GM21529 (cell line): ENCODE results near the gene MINAR1.
"Not testable (repeated sequence)": the region's sequence is repeated elsewhere in the genome, so short reads cannot be mapped to it uniquely, and the experiment has no call there.

Experiments used
- ATAC-seq: cut with Tn5 transposase; IDR thresholded peaks from one replicate; pipeline ENCODE4 v1.9.1; 2021; ENCODE audit not compliant: unreplicated experiment

Gene MINAR1, protein sequence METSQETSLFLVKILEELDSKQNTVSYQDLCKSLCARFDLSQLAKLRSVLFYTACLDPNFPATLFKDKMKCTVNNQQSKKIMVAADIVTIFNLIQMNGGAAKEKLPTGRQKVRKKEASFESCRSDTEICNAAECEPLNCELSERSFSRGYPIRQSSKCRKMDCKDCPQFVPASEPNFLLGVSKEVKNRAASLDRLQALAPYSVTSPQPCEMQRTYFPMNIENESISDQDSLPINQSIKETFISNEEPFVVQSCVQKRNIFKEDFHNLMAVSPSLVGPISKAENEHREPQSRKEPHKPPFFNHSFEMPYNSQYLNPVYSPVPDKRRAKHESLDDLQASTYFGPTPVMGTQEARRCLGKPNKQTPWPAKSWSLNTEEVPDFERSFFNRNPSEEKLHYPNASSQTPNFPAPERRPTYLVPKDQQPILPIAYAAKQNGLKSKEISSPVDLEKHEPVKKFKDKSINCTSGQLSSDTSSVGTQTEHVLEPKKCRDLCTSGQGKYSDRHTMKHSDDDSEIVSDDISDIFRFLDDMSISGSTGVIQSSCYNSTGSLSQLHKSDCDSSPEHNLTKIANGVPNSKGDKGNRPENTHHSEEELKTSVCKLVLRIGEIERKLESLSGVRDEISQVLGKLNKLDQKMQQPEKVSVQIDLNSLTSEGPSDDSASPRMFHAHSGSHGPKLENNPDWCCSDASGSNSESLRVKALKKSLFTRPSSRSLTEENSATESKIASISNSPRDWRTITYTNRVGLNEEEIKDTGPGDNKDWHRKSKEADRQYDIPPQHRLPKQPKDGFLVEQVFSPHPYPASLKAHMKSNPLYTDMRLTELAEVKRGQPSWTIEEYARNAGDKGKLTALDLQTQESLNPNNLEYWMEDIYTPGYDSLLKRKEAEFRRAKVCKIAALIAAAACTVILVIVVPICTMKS

DNA sequence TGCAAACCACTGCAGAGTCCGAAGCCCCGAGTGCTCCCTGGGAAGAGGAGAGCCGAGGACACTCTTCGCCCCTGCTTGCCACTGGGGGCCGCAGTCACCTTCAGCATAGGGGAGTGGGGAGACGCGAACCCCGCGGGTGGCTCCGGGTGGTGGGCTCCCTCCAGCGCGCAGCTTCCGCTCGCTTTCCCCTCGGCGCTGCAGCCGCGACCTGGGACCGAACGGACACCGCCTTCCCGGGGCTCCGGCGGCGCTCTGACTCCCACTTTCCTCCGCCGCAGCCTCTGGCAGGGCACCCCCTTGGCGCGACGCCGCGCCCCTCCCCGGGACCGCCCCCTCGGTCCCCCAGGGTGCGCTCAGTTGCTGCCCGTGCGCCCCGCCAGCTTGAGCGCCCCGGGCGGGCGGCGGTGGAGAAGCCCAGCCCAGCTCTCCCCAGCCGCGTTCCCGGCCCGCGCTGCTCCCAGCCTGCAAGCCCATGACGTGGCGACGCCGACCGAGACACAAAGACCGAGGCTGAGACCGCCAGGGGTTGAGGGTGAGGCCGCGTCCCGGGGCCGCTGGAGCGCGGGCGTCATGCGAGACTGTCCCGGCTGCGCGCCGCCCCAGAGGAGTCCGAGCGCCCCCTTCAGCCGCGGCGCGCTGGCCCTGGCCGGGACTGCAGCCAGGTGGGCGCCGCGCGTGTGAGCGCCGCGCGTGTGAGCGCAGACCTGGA, at the start of gene MINAR1:
TSS of gene MINAR1 (plus strand) at position 701 of the 709 bp plus-strand sequence. CDS start 23,812 bp downstream, outside the sequence.
- ATAC-seq: no peak

- ATAC-seq: no peak
Observed at GRCh38 chr15:79394231-79394630, 37.9 kb upstream of the MINAR1 start.

GRCh38 chr15:79396850-79397249, 35.3 kb upstream of the MINAR1 start:
- no peak for ATAC-seq

GRCh38 chr15:79397269-79397910, 34.7 kb upstream of the MINAR1 start:
- ATAC-seq: no peak

- ATAC-seq: no peak
Observed at GRCh38 chr15:79399606-79400005, 32.5 kb upstream of the MINAR1 start.

DNA sequence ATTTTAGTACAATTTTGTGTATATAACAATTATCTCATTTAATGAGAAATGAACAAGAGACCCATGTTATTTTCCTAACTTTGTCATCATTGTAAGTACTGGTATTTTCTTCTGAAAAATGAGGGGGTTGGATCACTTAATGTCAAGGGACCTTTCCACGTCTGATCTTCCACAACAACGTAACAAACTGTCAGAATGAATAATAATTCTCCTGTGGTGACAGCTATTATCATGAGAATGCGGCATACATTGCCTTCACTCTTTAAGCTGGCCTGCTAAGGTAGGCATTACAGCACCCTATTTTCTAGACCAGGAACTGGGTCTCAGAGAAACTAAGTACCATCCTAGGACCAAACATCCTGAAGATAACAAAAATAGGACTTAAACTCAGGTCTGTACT, 31.5 kb upstream of the MINAR1 start:
- no peak for ATAC-seq

DNA sequence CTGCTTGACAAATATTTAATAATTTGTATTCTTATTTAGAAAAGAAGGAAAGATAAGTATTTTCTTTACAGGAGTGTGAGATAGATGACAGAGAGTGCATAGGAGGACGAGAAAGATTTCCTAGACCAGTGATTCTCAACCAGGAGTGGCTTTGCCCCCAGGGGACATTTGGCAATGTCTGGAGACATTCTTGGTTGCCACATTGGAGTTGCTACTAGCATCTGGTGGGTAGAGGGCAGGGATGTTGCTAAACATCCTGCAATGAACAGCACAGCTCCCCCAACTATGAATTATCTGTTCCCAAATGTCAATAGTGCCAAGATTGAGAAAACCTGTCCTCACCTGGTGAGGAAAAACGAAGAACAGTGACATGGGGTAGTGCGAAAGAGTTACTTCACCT, 30.8 kb upstream of the MINAR1 start:
- no peak for ATAC-seq

- ATAC-seq: no peak
Observed at GRCh38 chr15:79402136-79402535, 30.0 kb upstream of the MINAR1 start.

GRCh38 chr15:79403501-79403900, 28.6 kb upstream of the MINAR1 start:
- ATAC-seq: no peak

DNA sequence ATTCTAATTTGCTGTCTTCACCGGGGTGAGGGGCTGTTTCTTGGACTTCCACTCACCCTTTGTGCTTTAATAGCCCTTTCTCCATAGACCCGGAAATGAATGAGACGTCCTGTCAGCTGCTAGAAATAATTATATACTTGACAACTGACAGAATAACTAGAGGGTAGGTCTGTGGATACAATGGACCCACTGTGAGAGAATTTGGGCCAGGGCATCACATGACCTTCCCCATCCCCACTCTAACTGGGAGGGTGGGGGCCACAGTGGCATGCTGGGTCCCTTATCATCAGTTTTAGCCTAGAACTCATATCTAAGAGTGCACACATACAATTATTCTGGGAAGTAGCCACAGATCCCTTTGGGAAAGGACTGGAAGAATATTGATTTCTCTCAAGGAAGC, 25.9 kb upstream of the MINAR1 start:
- no peak for ATAC-seq

DNA sequence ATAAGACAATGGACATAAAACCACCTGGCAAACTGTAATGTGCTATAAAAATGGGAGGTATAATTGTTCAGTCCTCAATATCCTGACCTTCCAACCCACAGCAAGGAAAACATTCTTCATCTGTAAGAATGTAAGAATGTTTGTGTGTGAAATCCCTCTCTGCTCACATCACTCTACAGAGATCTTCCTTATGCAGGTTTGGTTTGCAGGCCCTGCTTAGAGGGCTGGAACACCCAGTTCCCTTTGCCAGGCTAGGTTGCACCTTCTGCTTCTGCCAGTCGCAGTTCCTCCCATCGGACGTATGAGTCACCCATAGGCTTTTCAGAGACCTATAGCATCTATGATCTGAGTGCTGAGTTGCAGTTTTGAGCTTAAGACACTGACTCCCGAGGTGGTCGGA, 24.1 kb upstream of the MINAR1 start:
- no peak for ATAC-seq

- ATAC-seq: no peak
Observed at GRCh38 chr15:79410237-79410636, 21.9 kb upstream of the MINAR1 start.

DNA sequence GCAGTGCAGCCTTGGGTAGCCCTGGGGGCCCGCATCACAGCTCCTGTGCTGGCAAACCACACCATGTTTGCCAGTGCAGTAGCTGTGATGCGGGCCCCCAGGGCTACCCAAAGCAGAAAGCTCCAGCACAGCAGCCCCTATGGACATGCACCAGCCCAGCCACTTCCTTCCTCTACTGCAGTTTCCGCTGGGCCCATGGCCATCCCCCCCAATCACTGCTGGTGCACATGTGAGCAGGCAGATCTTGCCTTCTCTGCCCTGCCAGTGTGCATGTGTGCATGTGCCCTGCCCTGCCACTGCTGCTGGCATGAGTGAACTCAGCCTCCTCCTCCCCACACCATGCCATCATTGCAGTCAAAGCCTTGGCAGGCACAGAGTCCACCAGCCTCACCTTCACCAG, 20.1 kb upstream of the MINAR1 start:
- ATAC-seq: no peak

DNA sequence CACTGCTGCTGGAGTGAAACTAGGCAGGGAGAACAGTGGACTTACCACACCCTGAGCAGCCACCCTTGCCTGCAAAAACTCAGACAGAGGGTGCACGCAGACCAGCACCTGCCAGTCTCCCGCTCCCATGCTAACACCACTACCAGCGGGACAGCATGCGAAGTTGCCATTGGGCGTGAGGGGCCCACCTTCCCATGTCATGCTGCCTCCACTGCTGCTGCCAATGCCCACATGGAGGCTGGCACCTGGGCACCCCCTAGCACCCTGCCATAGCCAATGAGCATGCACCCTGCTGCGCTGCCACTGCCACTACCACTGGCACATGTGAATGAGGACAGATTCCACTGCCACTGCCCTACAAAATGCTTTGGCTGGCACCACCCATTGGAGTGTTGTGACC, 19.7 kb upstream of the MINAR1 start:
- ATAC-seq: no peak

DNA sequence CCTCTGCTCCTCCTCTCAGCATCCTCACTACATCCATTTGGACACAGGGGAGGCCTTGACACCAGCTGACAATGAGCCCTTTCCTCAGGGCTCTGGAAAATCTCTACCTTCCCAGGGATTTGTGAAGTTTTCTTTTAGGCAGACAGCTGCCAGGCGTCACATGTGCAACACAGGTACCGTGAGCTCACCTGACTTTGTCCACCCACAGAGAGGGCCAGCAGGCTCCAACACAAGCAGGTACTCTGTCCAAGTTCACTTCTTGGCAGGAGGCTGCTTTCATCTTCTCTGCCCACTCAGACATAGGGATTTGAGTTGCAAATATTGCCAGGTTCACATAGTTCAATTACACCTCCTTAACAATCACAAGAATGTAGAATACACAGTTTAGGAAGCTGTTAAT, 15.3 kb upstream of the MINAR1 start:
- ATAC-seq: no peak

- ATAC-seq: no peak
Observed at GRCh38 chr15:79418693-79419279, 13.3 kb upstream of the MINAR1 start.

- no peak for ATAC-seq
Observed at GRCh38 chr15:79425591-79426295, 6.4 kb upstream of the MINAR1 start.

GRCh38 chr15:79426899-79427298, 5.2 kb upstream of the MINAR1 start:
- ATAC-seq: not testable (repeated sequence)

- no peak for ATAC-seq
Observed at GRCh38 chr15:79427781-79428598, 4.1 kb upstream of the MINAR1 start.
